CD4-positive, alpha-beta T cell treated with Interleukin-10 for 1 hour (primary cell): ENCODE measurements around the gene TMEM236.
"Not testable (repeated sequence)": the region's sequence is repeated elsewhere in the genome, so short reads cannot be mapped to it uniquely, and the experiment has no call there.

Experiments
- DNase-seq: peaks from one replicate; pipeline ENCODE4 v3.0.0-alpha.2; 2020

Gene TMEM236

GRCh38 chr10:17751781-17752445 lies at the start of gene TMEM236:
TSS of gene TMEM236 (plus strand) at chr10:17752201. CDS start at chr10:17752296, 95 bp downstream.
- no peak for DNase-seq

- DNase-seq = no peak
These were observed 48.3 kb upstream of the TMEM236 start for GRCh38 chr10:17703706-17704105.

GRCh38 chr10:17708821-17709220 lies 43.2 kb upstream of the TMEM236 start:
- no peak for DNase-seq

- DNase-seq = no peak
These were observed 42.5 kb upstream of the TMEM236 start for GRCh38 chr10:17709492-17709891.

- no peak for DNase-seq
These were observed 41.8 kb upstream of the TMEM236 start for GRCh38 chr10:17710181-17710580.

GRCh38 chr10:17712053-17712452 lies 39.9 kb upstream of the TMEM236 start:
- no peak for DNase-seq

GRCh38 chr10:17712717-17713471 lies 39.1 kb upstream of the TMEM236 start:
- no peak for DNase-seq

- no peak for DNase-seq
These were observed 38.2 kb upstream of the TMEM236 start for GRCh38 chr10:17713758-17714157.

GRCh38 chr10:17716161-17716560 lies 35.8 kb upstream of the TMEM236 start:
- DNase-seq = no peak

GRCh38 chr10:17722317-17723014 lies 29.5 kb upstream of the TMEM236 start:
- DNase-seq = not testable (repeated sequence)

GRCh38 chr10:17725703-17726102 lies 26.3 kb upstream of the TMEM236 start:
- no peak for DNase-seq

GRCh38 chr10:17729630-17730029 lies 22.4 kb upstream of the TMEM236 start:
- no peak for DNase-seq

- no peak for DNase-seq
These were observed 21.3 kb upstream of the TMEM236 start for GRCh38 chr10:17730667-17731066.

GRCh38 chr10:17731331-17732020 lies 20.5 kb upstream of the TMEM236 start:
- no peak for DNase-seq

- DNase-seq = no peak
These were observed 18.4 kb upstream of the TMEM236 start for GRCh38 chr10:17733620-17734019.

- no peak for DNase-seq
These were observed 17.4 kb upstream of the TMEM236 start for GRCh38 chr10:17734432-17735080.

GRCh38 chr10:17735166-17735941 lies 16.6 kb upstream of the TMEM236 start:
- DNase-seq = no peak

- no peak for DNase-seq
These were observed 15.8 kb upstream of the TMEM236 start for GRCh38 chr10:17736223-17736622.

- peak; percentile 47 for DNase-seq
These were observed 14.7 kb upstream of the TMEM236 start for GRCh38 chr10:17737027-17737965.

- DNase-seq = no peak
These were observed 11.3 kb upstream of the TMEM236 start for GRCh38 chr10:17740668-17741067.

GRCh38 chr10:17742918-17743317 lies 9.1 kb upstream of the TMEM236 start:
- peak; percentile 73 for DNase-seq
